Daoy (cell line): ENCODE results near the gene TMEM95. TPM values are rescaled to one million over a fixed set of nuclear protein-coding genes. Genes with fewer than 3 reads are reported as not detected.

ENCODE experiments used
- DNase-seq: peaks from one replicate; pipeline ENCODE4 v3.0.0-alpha.2; 2015; ENCODE audit warnings: low read depth
- total RNA-seq: library from RNA; depleted of rRNA; stranded (reverse); fragments of >200 nt; shearing (Covaris generic); gene quantifications from 2 replicates; pipeline ENCODE4 v1.2.3, GENCODE V29; 2014; rRNA removed

The TMEM95 gene
- total RNA-seq, result not detected in 2 replicates

DNA sequence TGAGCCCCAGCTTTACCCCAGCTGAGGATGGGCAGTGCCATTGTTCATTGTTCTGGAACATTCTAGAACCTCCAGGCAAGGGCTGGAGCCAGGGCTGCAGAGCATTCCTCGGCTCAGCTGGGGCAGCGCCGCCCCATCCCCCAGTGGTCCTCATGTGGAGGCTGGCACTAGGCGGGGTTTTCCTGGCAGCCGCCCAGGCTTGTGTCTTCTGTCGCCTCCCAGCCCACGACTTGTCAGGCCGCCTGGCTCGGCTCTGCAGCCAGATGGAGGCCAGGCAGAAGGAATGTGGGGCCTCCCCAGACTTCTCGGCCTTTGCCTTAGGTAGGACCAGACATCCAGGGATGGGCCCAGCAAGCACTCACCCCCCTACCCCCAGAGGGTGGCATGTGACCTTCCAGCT, at the start of gene TMEM95:
Gene TMEM95, plus strand, starts transcription at position 104 of the 400 bp plus-strand sequence. Its CDS starts 49 bp downstream, at position 153.
- DNase-seq, result no peak

DNA sequence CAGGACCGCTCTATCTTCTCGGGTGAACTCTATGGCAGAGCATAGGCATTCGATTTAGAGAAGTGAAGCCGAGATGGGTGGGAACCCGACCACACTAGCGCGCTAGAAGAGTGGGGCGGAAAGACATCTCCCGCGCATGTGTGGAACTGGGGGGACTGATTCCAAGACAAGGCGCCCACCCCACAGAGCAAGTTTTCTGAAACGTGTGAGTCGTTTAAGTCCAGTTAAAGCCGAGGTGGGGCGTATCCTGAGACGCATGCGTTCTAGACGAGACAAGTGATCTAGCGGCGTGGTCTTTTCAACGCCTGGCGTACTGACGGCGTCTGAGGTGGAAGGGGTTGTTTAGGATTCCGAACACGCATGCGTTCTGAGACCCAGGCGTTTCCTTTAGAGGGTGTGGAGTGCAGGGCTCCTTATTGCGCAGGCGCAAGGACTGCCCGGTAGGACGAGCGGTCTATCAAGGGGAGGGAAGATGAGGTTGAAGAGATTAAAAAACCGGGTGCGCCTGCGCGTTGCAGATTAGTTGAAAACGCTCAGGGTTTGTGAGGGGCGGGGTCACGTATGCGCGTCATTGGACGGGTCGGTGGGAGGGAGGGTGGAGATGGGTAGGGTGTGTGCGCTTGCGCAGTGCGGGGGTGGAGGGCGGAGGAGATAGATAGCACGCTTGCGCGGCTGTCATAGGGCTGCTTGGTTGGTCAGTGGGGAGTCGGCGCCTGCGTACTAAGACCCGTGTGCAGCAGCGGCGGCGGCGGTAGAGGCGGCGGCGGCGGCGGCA, 47.9 kb upstream of the TMEM95 start, which contains the start of gene EIF5A:
Gene EIF5A, plus strand, starts transcription at position 718 of the 775 bp plus-strand sequence. CDS start 2,008 bp downstream, outside the sequence.
- DNase-seq, result peak; percentile 100

GRCh38 chr17:7307686-7308624, 47.0 kb upstream of the TMEM95 start:
- DNase-seq, result peak; percentile 53

- peak; percentile 86 for DNase-seq
Observed at GRCh38 chr17:7308625-7309433, 46.1 kb upstream of the TMEM95 start.

DNA sequence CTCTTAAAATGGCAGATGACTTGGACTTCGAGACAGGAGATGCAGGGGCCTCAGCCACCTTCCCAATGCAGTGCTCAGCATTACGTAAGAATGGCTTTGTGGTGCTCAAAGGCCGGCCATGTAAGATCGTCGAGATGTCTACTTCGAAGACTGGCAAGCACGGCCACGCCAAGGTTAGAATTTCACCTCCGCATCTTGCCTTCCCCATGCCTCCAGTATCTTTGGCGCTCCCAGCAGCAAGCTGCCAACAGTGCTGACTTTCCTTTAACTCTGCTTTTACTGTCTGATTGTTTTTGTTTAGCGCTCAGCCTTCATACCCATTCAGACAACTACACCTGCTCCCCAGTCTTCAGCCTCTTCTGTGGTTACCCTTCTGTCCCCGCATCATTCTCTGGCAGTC, 45.3 kb upstream of the TMEM95 start:
- DNase-seq, result no peak

DNA sequence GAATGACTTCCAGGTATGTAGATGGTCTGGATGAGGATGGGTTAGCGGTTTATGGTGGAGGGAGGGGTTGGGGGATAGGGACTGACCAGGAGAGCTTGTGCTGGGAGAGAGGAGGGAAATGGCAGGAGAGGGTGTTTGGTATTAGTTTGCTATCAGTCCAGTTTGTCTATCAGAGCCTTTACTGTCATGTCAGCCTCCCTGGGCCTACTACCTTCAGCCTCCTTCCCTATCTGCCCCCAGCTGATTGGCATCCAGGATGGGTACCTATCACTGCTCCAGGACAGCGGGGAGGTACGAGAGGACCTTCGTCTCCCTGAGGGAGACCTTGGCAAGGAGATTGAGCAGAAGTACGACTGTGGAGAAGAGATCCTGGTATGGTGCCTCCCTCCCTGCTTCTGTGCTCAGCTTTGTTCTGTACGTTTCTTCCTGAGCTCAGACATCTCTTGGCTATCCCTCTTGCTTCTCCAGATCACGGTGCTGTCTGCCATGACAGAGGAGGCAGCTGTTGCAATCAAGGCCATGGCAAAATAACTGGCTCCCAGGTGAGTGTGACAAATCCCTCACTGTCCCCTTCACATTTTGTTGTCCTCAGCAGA, 43.7 kb upstream of the TMEM95 start:
- no peak for DNase-seq

- DNase-seq, result no peak
Observed at GRCh38 chr17:7312432-7313087, 42.4 kb upstream of the TMEM95 start.

DNA sequence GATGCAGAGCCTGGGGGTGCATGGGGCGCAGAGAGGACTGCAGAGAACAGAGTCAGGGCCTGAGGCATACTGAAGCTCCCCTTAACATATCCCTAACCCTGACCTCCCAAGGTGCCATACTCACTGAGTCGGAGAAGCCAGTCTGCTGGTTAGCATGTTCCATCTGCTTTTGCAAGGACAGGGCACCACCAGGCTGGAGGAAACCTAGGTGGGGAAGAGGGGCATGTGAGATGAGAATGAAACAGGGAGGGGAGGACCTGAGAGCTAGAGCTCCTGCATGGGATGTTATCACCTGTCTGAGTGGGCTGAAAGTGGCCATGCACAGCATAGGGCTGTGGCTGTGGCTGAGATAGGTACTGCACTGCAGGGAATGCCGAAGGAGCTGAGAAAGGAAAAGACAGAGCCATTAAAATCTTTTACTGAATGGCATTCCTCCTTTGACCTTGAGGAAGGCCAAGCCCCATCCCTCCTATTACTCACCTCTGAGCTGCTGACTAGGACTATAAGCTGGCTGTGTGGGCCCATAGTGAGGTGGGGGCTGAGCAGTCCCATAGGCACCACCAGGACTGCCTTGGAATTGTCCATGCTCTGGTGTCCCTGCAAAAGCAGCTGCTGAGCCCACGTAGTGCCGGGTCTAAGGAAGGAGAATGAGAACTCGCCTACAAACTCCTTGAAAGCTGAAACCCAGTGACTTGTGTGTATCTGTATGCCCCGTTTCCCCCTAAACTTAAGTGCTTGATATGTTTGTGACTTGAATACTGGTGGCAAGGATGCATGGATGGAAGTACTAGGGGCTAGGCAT, 41.7 kb upstream of the TMEM95 start:
- peak; percentile 35 for DNase-seq

DNA sequence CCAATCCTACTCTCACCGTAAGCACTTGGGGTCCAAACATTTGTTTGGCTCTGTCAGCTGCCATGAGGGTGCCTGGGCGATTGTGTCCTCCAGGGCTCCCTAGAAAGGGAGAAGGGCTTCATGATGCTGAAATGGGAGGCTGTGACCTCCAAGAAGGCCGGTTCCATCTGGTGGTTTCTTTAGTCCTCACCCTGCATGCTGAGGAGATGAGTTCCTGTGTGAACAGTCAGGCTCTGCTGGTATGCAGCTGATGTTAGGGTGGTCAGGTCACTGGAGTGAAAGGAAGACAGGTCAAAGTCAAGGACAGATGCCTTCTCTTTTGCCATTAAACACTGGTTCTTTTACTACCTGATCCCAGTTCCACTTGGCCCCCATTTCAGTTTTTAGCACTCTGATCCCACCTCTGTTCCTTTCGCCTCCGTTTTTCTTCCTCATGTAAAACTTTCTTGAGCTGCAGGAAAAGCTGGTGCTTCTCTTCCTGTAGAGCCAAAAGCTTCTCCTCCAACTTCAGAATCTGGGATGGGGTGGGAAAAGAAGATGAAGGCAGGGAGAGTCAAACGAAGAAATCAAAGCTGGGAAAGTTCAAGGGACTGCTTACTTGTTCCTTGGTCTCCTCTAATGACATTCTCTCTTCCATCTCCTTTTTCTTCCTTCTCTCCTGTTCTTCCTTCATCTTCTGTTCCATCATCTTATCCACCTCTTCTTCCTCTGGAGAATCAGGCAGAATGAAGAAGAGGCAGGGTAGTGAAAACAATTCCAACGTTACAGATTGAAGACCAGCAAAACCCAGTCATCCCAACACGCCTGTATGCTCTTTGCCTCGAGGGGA, 40.9 kb upstream of the TMEM95 start:
- peak; percentile 33 for DNase-seq

GRCh38 chr17:7314719-7315569, 40.0 kb upstream of the TMEM95 start, which contains the start of gene GPS2:
GPS2 (minus strand) TSS chr17:7315360; CDS start chr17:7315052, 308 bp downstream.
- DNase-seq, result peak; percentile 95

DNA sequence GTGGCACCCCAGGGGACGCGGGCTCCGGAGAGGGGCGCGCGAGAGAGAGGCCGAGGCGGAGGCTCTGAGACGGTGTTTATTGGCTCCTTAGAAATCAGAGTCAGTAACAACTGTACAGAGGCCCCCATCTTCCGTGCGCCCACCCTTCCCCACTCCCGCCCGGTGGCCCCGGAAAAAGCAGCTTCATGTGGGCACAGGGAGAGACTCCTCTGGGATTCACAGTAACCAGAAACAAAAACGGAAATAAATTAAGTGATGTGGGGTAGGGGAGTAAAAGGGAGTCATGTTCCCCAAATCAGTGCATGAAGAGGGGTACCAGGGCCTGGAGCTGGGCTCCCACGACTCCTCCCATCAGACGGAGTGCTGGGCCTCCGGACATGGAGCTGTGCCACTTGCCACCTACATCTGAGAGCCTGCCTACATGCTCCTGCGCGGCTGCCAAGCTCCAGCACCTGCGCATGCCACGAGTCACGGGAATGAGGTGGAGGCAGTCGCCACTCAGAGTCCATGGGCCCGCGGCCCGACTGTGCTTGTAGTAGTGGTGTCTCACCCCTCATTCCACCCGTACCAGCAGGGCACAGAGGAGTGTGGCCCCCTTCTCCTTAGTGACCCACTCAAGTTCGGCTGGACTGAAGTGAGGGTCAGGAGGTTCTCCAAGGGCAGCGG, 39.3 kb upstream of the TMEM95 start:
- no peak for DNase-seq

- DNase-seq, result no peak
Observed at GRCh38 chr17:7317161-7317803, 37.7 kb upstream of the TMEM95 start.

- DNase-seq, result no peak
Observed at GRCh38 chr17:7318121-7318860, 36.7 kb upstream of the TMEM95 start.

- no peak for DNase-seq
Observed at GRCh38 chr17:7321466-7321865, 33.5 kb upstream of the TMEM95 start.

DNA sequence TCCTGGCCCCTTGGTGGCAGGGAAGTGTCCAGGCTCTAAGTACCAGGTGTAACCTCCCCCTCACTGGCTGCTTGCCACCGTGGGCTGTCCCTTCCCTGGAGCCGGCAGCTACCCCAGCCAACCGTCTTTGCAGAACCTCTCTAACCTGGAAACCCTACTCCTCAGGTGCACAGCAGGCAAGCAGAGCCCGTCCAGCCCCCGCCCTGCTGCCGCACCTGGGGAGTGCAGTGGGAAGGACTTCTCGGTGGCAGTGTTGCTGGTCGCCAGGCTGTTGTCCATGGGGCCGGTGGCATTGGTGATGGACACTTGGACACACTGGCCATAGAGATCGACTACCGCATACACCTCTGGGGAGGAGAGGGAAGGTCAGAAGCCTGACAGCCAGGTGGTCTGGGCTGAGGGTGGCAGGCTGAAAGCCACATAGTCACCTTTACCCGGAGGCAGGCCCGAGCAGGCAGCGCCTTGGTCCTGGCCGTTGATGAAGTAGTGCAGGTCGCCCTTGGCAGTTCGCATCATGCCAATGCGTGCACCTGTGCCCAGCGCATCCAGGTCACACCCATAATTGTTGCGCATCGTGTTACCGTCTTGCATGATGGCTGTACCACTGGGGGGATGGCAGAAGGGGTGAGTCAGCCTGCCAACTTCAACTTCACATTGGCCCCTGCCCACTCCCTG, 32.3 kb upstream of the TMEM95 start:
- no peak for DNase-seq
